ENCODE measurements around the gene PRORP.
A peak's percentile ranks its signal among the peaks of the same experiment; 100 is the strongest.
"Not testable (repeated sequence)": the region's sequence is repeated elsewhere in the genome, so short reads cannot be mapped to it uniquely, and the experiment has no call there.

Gene PRORP

DNA sequence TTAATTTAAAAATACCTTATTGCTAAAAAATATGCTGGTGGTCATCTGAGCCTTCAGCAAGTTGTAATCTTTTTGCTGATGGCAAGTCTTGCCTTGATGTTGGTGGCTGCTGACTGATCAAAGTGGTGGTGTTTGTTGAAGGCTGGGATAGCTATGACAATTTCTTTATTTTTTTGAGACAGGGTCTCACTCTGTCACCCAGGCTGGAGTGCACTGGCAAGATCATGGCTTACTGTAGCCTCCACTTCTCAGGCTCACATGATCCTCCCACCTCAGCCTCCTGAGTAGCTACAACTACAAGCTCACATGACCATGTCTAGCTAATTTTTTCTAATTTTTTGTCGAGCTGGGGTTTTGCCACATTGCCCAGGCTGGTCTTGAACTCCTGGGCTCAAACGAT, 24.8 kb downstream of the PRORP start:
- H2AK5ac ChIP-seq (ENCODE audit: low read length): no peak overlapping the region
- no peak overlapping the region for H2BK5ac ChIP-seq (ENCODE audit: low read depth, low read length, poor library complexity)
- H2BK120ac ChIP-seq (ENCODE audit: insufficient read depth, low read length, poor library complexity): no peak overlapping the region
- H3K79me2 ChIP-seq (ENCODE audit: control insufficient read depth, insufficient read depth, low read length, poor library complexity): no peaks in the 10 kb centered on the region
- H4K8ac ChIP-seq (ENCODE audit: low read depth, low read length): no peak overlapping the region
- H4K91ac ChIP-seq (ENCODE audit: low read depth, low read length): no peak overlapping the region
- H2AFZ ChIP-seq (ENCODE audit: insufficient read depth, low read length, poor library complexity): no peak overlapping the region
- H3K4me2 ChIP-seq (ENCODE audit: low read length): no peak overlapping the region
- H3K4me1 ChIP-seq (ENCODE audit: control insufficient read depth in 1 of 2, insufficient read depth in 2 of 2, low read length in 2 of 2): no peaks in the 10 kb centered on the region
- no peak overlapping the region for H3K9ac ChIP-seq (ENCODE audit: low read length)
- no peaks in the 10 kb centered on the region for H3K27me3 ChIP-seq (ENCODE audit: insufficient read depth, low read length)
- H3K36me3 ChIP-seq (ENCODE audit: control insufficient read depth in 1 of 2, insufficient read depth in 2 of 2, low read length in 2 of 2): no peaks in the 10 kb centered on the region
- H4K12ac ChIP-seq (ENCODE audit: low read depth, low read length): no peak overlapping the region
- H3K79me1 ChIP-seq (ENCODE audit: low read length): no peaks in the 10 kb centered on the region
- H3K4ac ChIP-seq (ENCODE audit: low read depth, low read length): no peak overlapping the region
- no peak overlapping the region for H2BK12ac ChIP-seq (ENCODE audit: low read length)
- H3K14ac ChIP-seq (ENCODE audit: low read length): no peak overlapping the region
- no peak overlapping the region for H3K4me3 ChIP-seq (ENCODE audit: low read depth, low read length)
- no peak overlapping the region for H3K18ac ChIP-seq (ENCODE audit: low read length)
- H3K23ac ChIP-seq (ENCODE audit: low read length): no peak overlapping the region
- WGBS (ENCODE audit: extremely low coverage, insufficient coverage, insufficient read length): no CpG with 5 or more reads among the region's 2 CpGs
- H3K27ac ChIP-seq (ENCODE audit: low read depth, low read length): no peak overlapping the region
- DNase-seq: no peak
- H3K9me3 ChIP-seq (ENCODE audit: insufficient read depth, low read depth, low read length): no peaks in the 10 kb centered on the region

DNA sequence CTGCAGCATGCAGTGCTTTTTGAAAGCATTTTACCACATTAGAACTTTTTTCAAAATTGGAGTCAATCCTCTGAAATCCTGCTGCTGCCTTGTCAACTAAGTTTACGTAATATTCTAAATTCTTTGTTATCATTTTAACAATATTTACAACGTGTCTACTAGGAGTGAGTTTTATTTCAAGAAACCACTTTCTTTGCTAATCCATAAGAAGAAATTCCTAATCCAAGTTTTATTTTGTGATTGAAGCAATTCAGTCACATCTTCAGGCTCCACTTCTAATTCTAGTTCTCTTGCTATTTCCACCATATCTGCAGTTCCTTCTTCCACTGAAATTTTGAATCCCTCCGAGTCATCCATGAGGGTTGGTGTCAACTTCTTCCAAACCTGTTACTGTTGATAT, 25.4 kb downstream of the PRORP start:
- Histone ChIP-seq H3K36me3 (ENCODE audit: control insufficient read depth in 1 of 2, insufficient read depth in 2 of 2, low read length in 2 of 2) (no peaks in the 10 kb centered on the region), H2BK5ac (ENCODE audit: low read depth, low read length, poor library complexity) (no peak overlapping the region), H3K9ac (ENCODE audit: low read length) (no peak overlapping the region), H4K8ac (ENCODE audit: low read depth, low read length) (no peak overlapping the region), H3K4me1 (ENCODE audit: control insufficient read depth in 1 of 2, insufficient read depth in 2 of 2, low read length in 2 of 2) (no peaks in the 10 kb centered on the region), H3K18ac (ENCODE audit: low read length) (no peak overlapping the region), H3K4ac (ENCODE audit: low read depth, low read length) (no peak overlapping the region), H3K79me2 (ENCODE audit: control insufficient read depth, insufficient read depth, low read length, poor library complexity) (no peaks in the 10 kb centered on the region), H4K12ac (ENCODE audit: low read depth, low read length) (no peak overlapping the region), H3K79me1 (ENCODE audit: low read length) (no peaks in the 10 kb centered on the region), H3K14ac (ENCODE audit: low read length) (no peak overlapping the region), H3K27me3 (ENCODE audit: insufficient read depth, low read length) (no peaks in the 10 kb centered on the region), H3K4me3 (ENCODE audit: low read depth, low read length) (no peak overlapping the region), H3K23ac (ENCODE audit: low read length) (no peak overlapping the region), H3K4me2 (ENCODE audit: low read length) (no peak overlapping the region), H2BK120ac (ENCODE audit: insufficient read depth, low read length, poor library complexity) (no peak overlapping the region), H2AFZ (ENCODE audit: insufficient read depth, low read length, poor library complexity) (no peak overlapping the region), H4K91ac (ENCODE audit: low read depth, low read length) (no peak overlapping the region), H3K27ac (ENCODE audit: low read depth, low read length) (no peak overlapping the region), H2BK12ac (ENCODE audit: low read length) (no peak overlapping the region), H2AK5ac (ENCODE audit: low read length) (no peak overlapping the region), H3K9me3 (ENCODE audit: insufficient read depth, low read depth, low read length) (no peaks in the 10 kb centered on the region)
- no peak for DNase-seq
- WGBS (ENCODE audit: extremely low coverage, insufficient coverage, insufficient read length): no CpG with 5 or more reads among the region's 3 CpGs

DNA sequence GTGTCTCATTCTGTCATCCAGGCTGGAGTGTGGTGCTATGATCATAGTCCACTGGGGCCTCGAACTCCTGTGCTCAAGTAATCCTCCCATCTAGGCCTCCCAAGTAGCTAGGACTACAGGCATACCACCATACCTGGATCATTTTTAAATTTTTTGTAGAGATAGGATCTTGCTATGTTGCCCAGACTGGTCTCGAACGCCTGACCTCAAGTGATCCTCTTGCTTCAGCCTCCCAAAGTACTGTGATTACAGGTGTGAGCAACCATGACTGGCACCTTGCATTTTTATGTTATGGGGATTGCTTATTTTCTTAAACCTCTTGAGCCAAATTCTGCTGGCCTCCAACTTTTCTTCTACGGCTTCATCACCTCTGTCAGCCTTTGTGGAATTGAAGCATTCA, 26.9 kb downstream of the PRORP start:
- H3K18ac ChIP-seq (ENCODE audit: low read length): no peak overlapping the region
- H3K4me1 ChIP-seq (ENCODE audit: control insufficient read depth in 1 of 2, insufficient read depth in 2 of 2, low read length in 2 of 2): no peaks in the 10 kb centered on the region
- H4K8ac ChIP-seq (ENCODE audit: low read depth, low read length): no peak overlapping the region
- H3K4me3 ChIP-seq (ENCODE audit: low read depth, low read length): no peak overlapping the region
- H3K14ac ChIP-seq (ENCODE audit: low read length): no peak overlapping the region
- peak; percentile 73 to 74 for DNase-seq
- no peaks in the 10 kb centered on the region for H3K27me3 ChIP-seq (ENCODE audit: insufficient read depth, low read length)
- no peaks in the 10 kb centered on the region for H3K9me3 ChIP-seq (ENCODE audit: insufficient read depth, low read depth, low read length)
- H2BK12ac ChIP-seq (ENCODE audit: low read length): no peak overlapping the region
- H3K36me3 ChIP-seq (ENCODE audit: control insufficient read depth in 1 of 2, insufficient read depth in 2 of 2, low read length in 2 of 2): no peaks in the 10 kb centered on the region
- no peaks in the 10 kb centered on the region for H3K79me2 ChIP-seq (ENCODE audit: control insufficient read depth, insufficient read depth, low read length, poor library complexity)
- H3K4me2 ChIP-seq (ENCODE audit: low read length): no peak overlapping the region
- H3K4ac ChIP-seq (ENCODE audit: low read depth, low read length): no peak overlapping the region
- H2BK120ac ChIP-seq (ENCODE audit: insufficient read depth, low read length, poor library complexity): no peak overlapping the region
- no peak overlapping the region for H2BK5ac ChIP-seq (ENCODE audit: low read depth, low read length, poor library complexity)
- no CpG with 5 or more reads among the region's 4 CpGs for WGBS (ENCODE audit: extremely low coverage, insufficient coverage, insufficient read length)
- no peak overlapping the region for H2AFZ ChIP-seq (ENCODE audit: insufficient read depth, low read length, poor library complexity)
- no peak overlapping the region for H3K9ac ChIP-seq (ENCODE audit: low read length)
- H3K79me1 ChIP-seq (ENCODE audit: low read length): no peaks in the 10 kb centered on the region
- H2AK5ac ChIP-seq (ENCODE audit: low read length): no peak overlapping the region
- H4K91ac ChIP-seq (ENCODE audit: low read depth, low read length): no peak overlapping the region
- no peak overlapping the region for H3K23ac ChIP-seq (ENCODE audit: low read length)
- no peak overlapping the region for H3K27ac ChIP-seq (ENCODE audit: low read depth, low read length)
- no peak overlapping the region for H4K12ac ChIP-seq (ENCODE audit: low read depth, low read length)

DNA sequence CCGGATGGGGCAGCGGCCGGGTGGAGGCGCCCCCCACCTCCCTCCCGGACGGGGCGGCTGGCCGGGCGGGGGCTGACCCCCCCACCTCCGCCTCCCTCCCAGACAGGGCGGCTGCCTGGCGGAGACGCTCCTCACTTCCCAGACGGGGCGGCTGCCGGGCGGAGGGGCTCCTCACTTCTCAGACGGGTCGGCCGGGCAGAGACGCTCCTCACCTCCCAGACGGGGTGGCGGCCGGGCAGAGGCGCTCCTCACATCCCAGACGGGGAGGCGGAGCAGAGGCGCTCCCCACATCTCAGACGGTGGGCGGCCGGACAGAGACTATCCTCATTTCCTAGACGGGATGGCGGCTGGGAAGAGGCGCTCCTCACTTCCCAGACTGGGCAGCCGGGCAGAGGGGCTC, 30.2 kb downstream of the PRORP start:
- H3K4me1 ChIP-seq (ENCODE audit: control insufficient read depth in 1 of 2, insufficient read depth in 2 of 2, low read length in 2 of 2); H2AFZ ChIP-seq (ENCODE audit: insufficient read depth, low read length, poor library complexity); H4K91ac ChIP-seq (ENCODE audit: low read depth, low read length); H3K4me3 ChIP-seq (ENCODE audit: low read depth, low read length); H2BK120ac ChIP-seq (ENCODE audit: insufficient read depth, low read length, poor library complexity); H3K4me2 ChIP-seq (ENCODE audit: low read length); H3K18ac ChIP-seq (ENCODE audit: low read length); H2BK12ac ChIP-seq (ENCODE audit: low read length); H3K4ac ChIP-seq (ENCODE audit: low read depth, low read length); H3K23ac ChIP-seq (ENCODE audit: low read length); H3K79me1 ChIP-seq (ENCODE audit: low read length); H3K36me3 ChIP-seq (ENCODE audit: control insufficient read depth in 1 of 2, insufficient read depth in 2 of 2, low read length in 2 of 2); H2AK5ac ChIP-seq (ENCODE audit: low read length); H4K12ac ChIP-seq (ENCODE audit: low read depth, low read length); H3K27ac ChIP-seq (ENCODE audit: low read depth, low read length); H3K9ac ChIP-seq (ENCODE audit: low read length); H3K79me2 ChIP-seq (ENCODE audit: control insufficient read depth, insufficient read depth, low read length, poor library complexity); H3K9me3 ChIP-seq (ENCODE audit: insufficient read depth, low read depth, low read length); H4K8ac ChIP-seq (ENCODE audit: low read depth, low read length); H3K27me3 ChIP-seq (ENCODE audit: insufficient read depth, low read length); DNase-seq; H2BK5ac ChIP-seq (ENCODE audit: low read depth, low read length, poor library complexity); H3K14ac ChIP-seq (ENCODE audit: low read length): not testable (repeated sequence)
- WGBS (ENCODE audit: extremely low coverage, insufficient coverage, insufficient read length): no CpG with 5 or more reads among the region's 35 CpGs

Data from trophoblast cell (in vitro differentiated cells and primary cell).